Stimulated activated CD4-positive, alpha-beta T cell treated with anti-CD3 and anti-CD28 coated beads, Interleukin-1b, Interleukin-23, amount 100 ng/mL, for 24 hours (primary cell): ENCODE data around the gene SEPTIN5.
"Not testable (repeated sequence)": the region's sequence is repeated elsewhere in the genome, so short reads cannot be mapped to it uniquely, and the experiment has no call there.

Experiments used
- DNase-seq, 4 experiments: peaks; one replicate each; pipeline ENCODE4 v3.0.0-alpha.2; 2020; ENCODE audit warnings: low read depth in 4 of 4, low spot score in 1 of 4

Gene SEPTIN5

GRCh38 chr22:19720150-19720827 lies 6.0 kb downstream of the SEPTIN5 start:
- no peak for DNase-seq

DNA sequence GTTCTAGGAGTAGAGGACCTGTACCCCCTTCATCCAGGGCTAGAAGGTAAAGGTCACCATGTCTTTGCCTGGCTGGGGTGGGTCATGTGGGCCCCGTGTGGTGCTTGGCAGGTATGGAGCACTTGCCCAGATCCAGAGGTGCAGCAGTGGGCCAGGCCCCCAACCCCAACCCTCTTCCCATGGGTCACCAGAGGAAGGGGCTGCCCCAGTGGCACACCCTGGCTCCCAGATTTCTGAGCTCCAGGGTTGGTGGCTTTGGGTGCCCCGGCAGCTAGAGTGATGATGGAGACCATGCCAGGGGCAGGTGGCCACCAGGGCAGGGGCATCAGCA lies 6.7 kb downstream of the SEPTIN5 start:
- DNase-seq = no peak

- no peak for DNase-seq
Observed at GRCh38 chr22:19721330-19722177, 7.3 kb downstream of the SEPTIN5 start.

- no peak for DNase-seq
Observed at GRCh38 chr22:19722178-19722981, 8.1 kb downstream of the SEPTIN5 start.

GRCh38 chr22:19722982-19723231 lies 8.6 kb downstream of the SEPTIN5 start:
- no peak for DNase-seq

DNA sequence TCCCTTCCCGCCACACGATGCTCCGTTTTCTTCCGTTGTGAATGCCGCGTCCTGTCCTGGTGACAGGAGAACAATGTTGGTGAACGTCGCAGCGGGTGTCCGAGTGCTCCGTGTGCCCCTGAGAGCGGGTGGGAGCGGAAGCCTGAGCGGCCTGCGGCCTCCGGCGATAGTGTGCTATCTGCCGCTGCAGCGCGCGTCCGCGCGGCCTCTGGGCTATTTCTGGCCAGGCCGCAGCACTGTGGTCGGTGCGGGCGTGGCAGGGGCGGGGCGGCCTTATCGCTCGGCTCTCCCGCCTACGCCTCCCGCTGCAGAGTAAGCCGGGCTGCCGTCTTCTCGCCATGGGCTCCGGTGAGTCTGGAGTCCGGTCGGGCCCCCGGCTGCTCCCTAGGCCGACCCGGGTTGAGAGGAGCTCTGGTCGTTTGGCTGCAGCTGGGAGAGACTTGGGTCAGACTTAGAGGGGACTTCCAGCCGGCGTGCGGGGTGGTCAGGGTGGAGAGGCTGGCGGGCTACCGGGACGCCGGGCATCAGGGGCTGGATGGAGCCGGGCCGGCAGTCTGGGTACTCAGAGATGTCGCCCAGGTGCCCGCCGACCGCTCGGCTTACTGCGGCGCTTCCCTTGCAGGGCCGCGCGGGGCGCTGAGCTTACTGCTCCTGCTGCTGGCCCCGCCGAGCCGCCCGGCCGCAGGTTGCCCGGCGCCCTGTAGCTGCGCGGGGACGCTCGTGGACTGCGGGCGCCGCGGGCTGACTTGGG lies 9.1 kb downstream of the SEPTIN5 start, which contains the start of gene GP1BB:
GP1BB (plus strand) TSS at position 308 of the 751 bp plus-strand sequence; CDS start at position 339, 31 bp downstream.
- DNase-seq = peak in 1 of 4 experiments; percentile 29

DNA sequence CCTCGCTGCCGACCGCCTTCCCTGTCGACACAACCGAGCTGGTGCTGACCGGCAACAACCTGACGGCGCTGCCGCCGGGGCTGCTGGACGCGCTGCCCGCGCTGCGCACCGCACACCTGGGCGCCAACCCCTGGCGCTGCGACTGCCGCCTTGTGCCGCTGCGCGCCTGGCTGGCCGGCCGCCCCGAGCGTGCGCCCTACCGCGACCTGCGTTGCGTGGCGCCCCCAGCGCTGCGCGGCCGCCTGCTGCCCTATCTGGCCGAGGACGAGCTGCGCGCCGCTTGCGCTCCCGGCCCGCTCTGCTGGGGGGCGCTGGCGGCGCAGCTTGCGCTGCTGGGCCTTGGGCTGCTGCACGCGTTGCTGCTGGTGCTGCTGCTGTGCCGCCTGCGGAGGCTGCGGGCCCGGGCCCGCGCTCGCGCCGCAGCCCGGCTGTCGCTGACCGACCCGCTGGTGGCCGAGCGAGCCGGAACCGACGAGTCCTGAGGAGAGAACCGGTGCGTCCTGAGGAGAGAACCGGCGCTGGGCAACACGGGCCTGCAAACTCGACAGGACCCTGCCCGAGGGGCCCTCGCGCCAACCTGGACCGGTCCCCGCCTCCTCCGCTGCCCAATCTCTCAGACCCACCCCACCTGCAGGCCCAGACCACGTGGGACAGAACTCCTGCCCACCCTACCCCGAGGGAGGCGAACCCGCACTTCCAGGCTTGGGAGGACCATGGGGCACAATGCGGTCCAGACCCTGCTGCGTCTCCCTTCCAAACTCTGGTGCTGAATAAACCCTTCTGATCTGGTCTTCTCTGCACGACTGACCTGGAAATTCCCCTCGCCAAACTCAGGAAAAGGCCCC lies 9.9 kb downstream of the SEPTIN5 start:
- DNase-seq = peak in 1 of 4 experiments; percentile 40

GRCh38 chr22:19724927-19725661 lies 10.8 kb downstream of the SEPTIN5 start:
- no peak for DNase-seq

DNA sequence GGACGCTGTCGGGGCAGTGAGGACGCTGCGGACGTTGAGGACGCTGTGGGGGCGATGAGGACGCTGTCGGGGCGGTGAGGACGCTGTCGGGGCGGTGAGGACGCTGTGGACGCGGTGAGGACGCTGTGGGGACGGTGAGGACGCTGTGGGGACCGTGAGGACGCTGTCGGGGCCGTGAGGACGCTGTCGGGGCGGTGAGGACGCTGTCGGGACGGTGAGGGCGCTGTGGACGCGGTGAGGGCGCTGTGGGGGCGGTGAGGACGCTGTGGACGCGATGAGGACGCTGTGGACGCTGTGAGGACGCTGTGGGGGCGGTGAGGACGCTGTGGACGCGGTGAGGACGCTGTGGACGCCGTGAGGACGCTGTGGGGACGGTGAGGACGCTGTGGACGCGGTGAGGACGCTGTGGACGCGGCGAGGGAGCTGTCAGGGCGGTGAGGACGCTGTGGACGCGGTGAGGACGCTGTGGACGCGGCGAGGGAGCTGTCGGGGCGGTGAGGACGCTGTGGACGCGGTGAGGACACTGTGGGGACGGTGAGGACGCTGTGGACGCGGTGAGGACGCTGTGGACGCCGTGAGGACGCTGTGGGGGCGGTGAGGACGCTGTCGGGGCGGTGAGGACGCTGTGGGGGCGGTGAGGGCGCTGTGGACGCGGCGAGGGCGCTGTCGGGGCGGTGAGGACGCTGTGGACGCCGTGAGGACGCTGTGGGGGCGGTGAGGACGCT lies 11.9 kb downstream of the SEPTIN5 start:
- DNase-seq = not testable (repeated sequence)

DNA sequence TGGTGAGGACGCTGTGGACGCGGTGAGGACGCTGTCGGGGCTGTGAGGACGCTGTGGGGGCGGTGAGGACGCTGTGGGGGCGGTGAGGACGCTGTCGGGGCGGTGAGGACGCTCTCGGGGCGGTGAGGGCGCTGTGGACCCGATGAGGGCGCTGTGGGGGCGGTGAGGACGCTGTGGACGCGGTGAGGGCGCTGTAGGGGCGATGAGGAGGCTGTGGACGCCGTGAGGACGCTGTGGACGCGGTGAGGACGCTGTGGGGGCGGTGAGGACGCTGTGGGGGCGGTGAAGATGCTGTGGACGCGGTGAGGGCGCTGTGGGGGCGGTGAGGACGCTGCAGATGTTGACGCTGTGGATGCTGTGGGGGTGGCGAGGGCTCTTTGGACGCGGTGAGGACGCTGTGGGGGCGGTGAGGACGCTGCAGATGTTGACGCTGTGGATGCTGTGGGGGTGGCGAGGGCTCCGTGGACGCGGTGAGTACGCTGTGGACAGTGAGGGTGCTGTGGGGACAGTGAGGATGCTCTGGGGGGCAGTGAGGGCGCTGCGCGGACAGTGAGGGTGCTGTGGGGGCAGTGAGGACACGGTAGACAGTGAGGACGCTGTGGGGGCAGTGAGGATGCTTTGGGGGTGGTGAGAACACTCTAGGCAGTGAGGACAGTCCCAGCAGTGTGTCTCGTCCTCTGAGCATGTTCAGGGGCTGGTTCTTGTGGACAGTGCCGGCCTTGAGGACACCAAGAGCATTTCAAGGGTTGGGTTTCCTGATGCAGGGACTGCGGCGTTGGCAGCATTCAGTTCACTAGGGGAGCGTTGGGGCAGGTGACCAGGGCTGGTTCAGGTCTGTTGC lies 13.2 kb downstream of the SEPTIN5 start:
- DNase-seq = no peak

DNA sequence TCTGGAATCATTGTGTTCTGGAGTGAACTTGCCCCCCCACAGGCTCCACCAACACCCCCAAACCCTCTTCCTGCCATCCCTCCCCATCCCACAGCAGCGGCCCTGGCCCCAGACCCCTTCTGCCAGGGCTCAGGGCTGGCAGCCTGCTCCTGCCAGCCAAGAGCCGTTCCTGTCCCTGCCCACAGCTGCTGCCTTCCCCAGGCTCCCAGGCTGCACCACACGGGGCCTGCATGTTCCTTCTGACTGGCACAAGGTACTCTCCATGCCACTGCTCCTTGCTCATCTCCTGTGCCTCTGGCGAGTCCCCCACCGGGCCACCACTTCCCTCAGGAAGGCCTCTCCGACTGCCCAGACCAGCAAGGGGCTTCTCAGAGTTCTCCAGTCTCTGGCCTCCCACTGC lies 14.0 kb downstream of the SEPTIN5 start:
- DNase-seq = no peak

GRCh38 chr22:19728836-19729235 lies 14.5 kb downstream of the SEPTIN5 start:
- no peak for DNase-seq

- no peak for DNase-seq
Observed at GRCh38 chr22:19729507-19729906, 15.2 kb downstream of the SEPTIN5 start.

- no peak for DNase-seq
Observed at GRCh38 chr22:19730198-19730597, 15.9 kb downstream of the SEPTIN5 start.

DNA sequence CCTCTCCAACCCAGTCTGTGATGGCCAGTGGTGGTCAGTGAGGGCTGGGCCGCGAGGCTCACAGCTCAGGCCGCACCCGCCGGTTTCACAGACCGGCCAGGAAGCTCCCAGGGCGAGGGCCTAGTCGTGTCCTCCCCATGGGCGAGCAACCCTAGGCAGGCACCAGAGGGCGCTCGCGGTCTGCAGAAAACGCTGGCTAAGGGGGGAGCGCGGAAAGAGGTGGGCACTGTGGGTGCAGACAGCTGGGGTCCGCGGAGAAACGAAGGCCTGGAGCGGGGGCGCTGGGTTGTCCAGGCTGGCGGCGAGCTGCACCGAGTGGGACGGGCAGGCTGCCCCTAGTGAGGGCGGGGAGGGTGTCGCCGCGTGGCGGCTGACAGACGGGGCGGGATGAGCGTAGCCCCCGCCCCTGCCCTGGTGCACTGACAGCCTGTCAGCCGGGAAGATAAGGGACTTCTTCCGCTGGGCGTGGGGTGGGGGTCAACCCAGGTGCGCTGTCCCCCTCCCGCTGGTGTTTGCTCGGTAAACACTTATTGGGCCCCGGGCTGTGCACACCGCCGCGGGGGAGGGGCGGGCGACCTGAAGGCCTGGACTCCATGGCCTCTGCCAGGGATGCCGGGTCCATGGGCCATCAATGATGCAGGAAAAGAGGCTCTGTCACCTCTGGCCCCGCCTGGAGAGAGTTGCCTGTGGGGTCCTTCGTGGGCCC lies 16.5 kb downstream of the SEPTIN5 start:
- DNase-seq = peak; percentile 73 to 81 (median 79)

DNA sequence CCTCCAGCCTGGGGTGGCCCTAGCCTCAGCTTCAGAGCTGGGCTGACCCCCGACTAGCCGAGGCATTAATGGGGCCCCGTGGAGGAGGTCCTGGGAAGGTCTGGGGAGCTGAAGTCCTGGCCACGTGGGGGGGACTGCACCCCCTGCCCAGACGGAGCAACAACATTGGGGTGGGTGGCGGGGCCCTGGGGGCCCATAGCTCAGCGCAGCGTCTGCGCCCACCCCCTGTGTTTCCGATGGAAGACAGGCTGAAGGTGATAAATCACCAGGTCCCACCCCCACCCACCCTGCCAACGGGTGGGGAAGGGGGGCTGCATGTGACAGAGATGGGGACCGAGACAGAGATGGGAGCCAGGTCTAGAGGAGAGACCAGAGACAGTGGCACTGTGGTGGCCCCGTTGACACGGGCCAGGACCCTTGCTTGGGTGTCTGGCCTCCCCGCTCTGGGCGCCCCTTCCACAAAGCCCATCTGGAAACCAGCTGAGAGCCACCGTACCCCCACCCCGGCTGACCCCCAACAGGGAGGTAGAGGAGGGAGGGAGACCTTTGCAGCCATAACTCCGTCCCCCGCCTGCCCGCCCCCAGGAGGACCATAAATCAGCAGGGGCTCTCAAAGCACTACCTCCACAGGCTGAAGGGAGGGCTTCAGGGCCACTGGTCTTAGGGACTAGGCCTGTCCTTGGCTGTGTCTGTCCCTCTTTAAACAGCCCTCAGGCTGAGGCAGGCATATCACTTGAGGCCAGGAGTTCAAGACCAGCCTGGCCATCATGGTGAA lies 17.2 kb downstream of the SEPTIN5 start:
- no peak for DNase-seq
